Esophagus (tissue), 2 donors: Measurements from ENCODE around the gene KPNA4. TPM values are rescaled to one million over a fixed set of nuclear protein-coding genes. Genes with fewer than 3 reads are reported as not detected.
"Not testable (repeated sequence)": the region's sequence is repeated elsewhere in the genome, so short reads cannot be mapped to it uniquely, and the experiment has no call there.

ENCODE experiments used
- H3K27ac ChIP-seq, 2 donors: one replicate each; pipeline ENCODE4 v1.5.1; 2013; ENCODE audit warnings: low read depth in 2 of 2, mild to moderate bottlenecking in 2 of 2, inconsistent platforms in 1 of 2, low read length in 1 of 2, moderate library complexity in 1 of 2
- H3K27me3 ChIP-seq, 2 donors: one replicate each; pipeline ENCODE4 v1.6.1; 2013; ENCODE audit warnings: low read length in 2 of 2, control low read depth in 1 of 2, mild to moderate bottlenecking in 1 of 2; ENCODE audit not compliant: insufficient read depth in 2 of 2, control insufficient read depth in 1 of 2
- H3K36me3 ChIP-seq, 2 donors: one replicate each; pipeline ENCODE4 v1.6.1; 2013; ENCODE audit warnings: low read length in 1 of 2; ENCODE audit not compliant: control insufficient read depth in 2 of 2, insufficient read depth in 2 of 2
- H3K4me1 ChIP-seq, 2 donors: one replicate each; pipeline ENCODE4 v1.6.1; 2013; ENCODE audit warnings: low read length in 1 of 2; ENCODE audit not compliant: control insufficient read depth in 2 of 2, insufficient read depth in 2 of 2
- H3K4me3 ChIP-seq, 2 donors: one replicate each; pipeline ENCODE4 v1.5.1; 2013; ENCODE audit warnings: low read length in 2 of 2, mild to moderate bottlenecking in 2 of 2, low read depth in 1 of 2, moderate library complexity in 1 of 2
- H3K9me3 ChIP-seq, 2 donors: one replicate each; pipeline ENCODE4 v1.6.1; 2013; ENCODE audit warnings: mild to moderate bottlenecking in 2 of 2, low read depth in 1 of 2, low read length in 1 of 2, moderate library complexity in 1 of 2; ENCODE audit not compliant: control insufficient read depth in 2 of 2, insufficient read depth in 1 of 2
- WGBS, 2 donors: extraction: QIAGEN DNeasy Blood & Tissue Kit; methylation state at CpG; one replicate each; pipeline ENCODE4 v1.1.7; 2013; 5-methylcytosine and 5-hydroxymethylcytosine counted together
- polyA plus RNA-seq, 2 donors: library from polyadenylated mRNA; stranded (reverse); fragments of 200-250 nt; gene quantifications; one replicate each; pipeline ENCODE4 v1.2.3, GENCODE V29; 2013
- donor health status: healthy with polysubstance abuse.
- donor health status: Bipolar disorder and iron deficiency.

The KPNA4 gene
- polyA plus RNA-seq, 2 donors: 13.7 to 16.3 TPM

GRCh38 chr3:160537729-160538128 is 27.6 kb downstream of the KPNA4 start:
- Histone ChIP-seq H3K4me1 (no peaks in the 10 kb centered on the region), H3K27ac (no peak overlapping the region), H3K9me3 (no peaks in the 10 kb centered on the region), H3K27me3 (no peaks in the 10 kb centered on the region), H3K4me3 (no peak overlapping the region), H3K36me3 (no peaks in the 10 kb centered on the region)
- 69 to 84% methylated on average over 1 of the region's 1 CpG for WGBS, 2 donors

GRCh38 chr3:160532371-160532770 is 33.0 kb downstream of the KPNA4 start:
- no peaks in the 10 kb centered on the region for H3K4me1 ChIP-seq
- no peaks in the 10 kb centered on the region for H3K27me3 ChIP-seq
- H3K27ac ChIP-seq: no peak overlapping the region
- no peak overlapping the region for H3K4me3 ChIP-seq
- peaks cover 0 to 3% of the 10 kb centered on the region in 2 donors for H3K36me3 ChIP-seq
- no peaks in the 10 kb centered on the region for H3K9me3 ChIP-seq

GRCh38 chr3:160531311-160531710 is 34.1 kb downstream of the KPNA4 start:
- no peaks in the 10 kb centered on the region for H3K4me1 ChIP-seq
- H3K4me3 ChIP-seq: no peak overlapping the region
- peaks cover 3% of the 10 kb centered on the region in 2 donors for H3K36me3 ChIP-seq
- no peaks in the 10 kb centered on the region for H3K27me3 ChIP-seq
- H3K27ac ChIP-seq: no peak overlapping the region
- WGBS, 2 donors: 78 to 90% methylated on average over 1 of the region's 1 CpG
- no peaks in the 10 kb centered on the region for H3K9me3 ChIP-seq

DNA sequence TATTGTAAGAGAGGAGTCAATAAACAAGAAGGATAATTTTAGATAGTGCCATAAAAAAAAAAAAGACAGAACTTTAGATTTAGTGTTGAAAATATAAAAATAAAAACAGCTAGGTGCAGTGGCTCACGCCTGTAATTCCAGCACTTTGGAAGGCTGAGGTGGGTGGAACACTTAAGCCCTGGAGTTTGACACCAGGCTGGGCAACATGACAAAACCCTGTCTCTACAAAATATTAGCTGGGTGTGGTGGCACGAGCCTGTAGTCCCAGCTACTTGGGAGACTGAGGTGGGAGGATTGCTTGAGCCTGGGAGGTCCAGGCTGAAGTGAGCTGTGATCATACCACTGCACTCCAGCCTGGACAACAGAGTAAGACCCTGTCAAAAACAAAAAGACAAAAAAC is 49.0 kb downstream of the KPNA4 start:
- not testable (repeated sequence) for H3K4me1 ChIP-seq, H3K27ac ChIP-seq, H3K9me3 ChIP-seq, H3K4me3 ChIP-seq, H3K27me3 ChIP-seq
- WGBS, 2 donors: 69 to 72% methylated on average over 2 of the region's 2 CpGs
- peaks cover 0 to 13% of the 10 kb centered on the region in 2 donors for H3K36me3 ChIP-seq

GRCh38 chr3:160501325-160501724 is 64.0 kb downstream of the KPNA4 start:
- H3K9me3 ChIP-seq: no peaks in the 10 kb centered on the region
- no peaks in the 10 kb centered on the region for H3K4me1 ChIP-seq
- no peak overlapping the region for H3K4me3 ChIP-seq
- WGBS, 2 donors: 98 to 100% methylated on average over 3 of the region's 3 CpGs
- no peak overlapping the region for H3K27ac ChIP-seq
- peaks cover 0 to 9% of the 10 kb centered on the region in 2 donors for H3K36me3 ChIP-seq
- H3K27me3 ChIP-seq: no peaks in the 10 kb centered on the region

- Histone ChIP-seq H3K4me3 (no peak overlapping the region), H3K9me3 (no peaks in the 10 kb centered on the region), H3K36me3 (peaks cover 0 to 6% of the 10 kb centered on the region in 2 donors), H3K27ac (no peak overlapping the region), H3K27me3 (no peaks in the 10 kb centered on the region), H3K4me1 (no peaks in the 10 kb centered on the region)
- 97% methylated on average over 1 of the region's 1 CpG for WGBS, 2 donors
Observed at GRCh38 chr3:160498202-160498601, 67.2 kb downstream of the KPNA4 start.

DNA sequence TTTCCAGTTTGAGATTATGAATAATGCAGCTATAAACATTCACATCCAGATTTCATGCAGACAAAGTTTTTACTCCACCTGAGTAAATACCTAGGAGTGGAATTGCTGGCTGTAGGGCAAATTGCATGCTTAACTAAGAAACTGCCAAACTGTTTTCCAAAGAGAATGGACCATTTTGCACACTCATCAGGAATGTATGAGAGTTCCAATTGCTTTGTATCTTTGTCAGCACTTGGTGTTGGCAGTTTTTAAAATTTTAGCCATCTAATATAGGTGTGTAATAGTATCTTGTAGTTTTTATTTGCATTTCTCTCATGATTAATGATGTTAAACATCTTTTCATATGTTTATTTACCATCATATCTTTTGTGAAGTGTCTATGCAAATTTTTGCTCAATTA is 75.2 kb downstream of the KPNA4 start:
- H3K27ac ChIP-seq: no peak overlapping the region
- no peak overlapping the region for H3K4me3 ChIP-seq
- H3K36me3 ChIP-seq: no peaks in the 10 kb centered on the region
- H3K4me1 ChIP-seq: no peaks in the 10 kb centered on the region
- H3K27me3 ChIP-seq: no peaks in the 10 kb centered on the region
- no peaks in the 10 kb centered on the region for H3K9me3 ChIP-seq

DNA sequence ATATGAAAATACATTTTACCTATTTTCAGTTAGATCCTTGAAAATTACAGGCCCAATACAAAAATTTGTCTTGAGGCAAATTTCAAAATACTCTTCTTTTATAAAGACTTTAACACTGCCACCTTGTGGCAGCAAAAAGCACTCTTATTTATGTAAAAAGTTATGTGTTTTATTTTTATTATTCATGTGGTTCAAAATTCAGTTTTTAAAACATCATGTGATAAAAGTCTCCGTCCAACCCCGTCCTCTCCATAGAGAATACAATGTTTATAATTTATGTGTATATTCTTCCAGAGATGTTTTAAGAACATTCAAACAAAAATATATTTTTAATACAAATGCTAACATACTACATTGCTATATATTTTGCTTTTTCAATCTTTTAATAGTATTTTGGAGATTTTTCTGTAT is 78.9 kb downstream of the KPNA4 start:
- Histone ChIP-seq H3K4me3 (no peak overlapping the region), H3K36me3 (no peaks in the 10 kb centered on the region), H3K27ac (no peak overlapping the region), H3K4me1 (no peaks in the 10 kb centered on the region), H3K9me3 (no peaks in the 10 kb centered on the region), H3K27me3 (no peaks in the 10 kb centered on the region)
- WGBS, 2 donors: 6 to 10% methylated on average over 2 of the region's 2 CpGs

- no peak overlapping the region for H3K27ac ChIP-seq
- WGBS, 2 donors: 79 to 89% methylated on average over 3 of the region's 3 CpGs
- no peaks in the 10 kb centered on the region for H3K27me3 ChIP-seq
- H3K9me3 ChIP-seq: no peaks in the 10 kb centered on the region
- no peaks in the 10 kb centered on the region for H3K36me3 ChIP-seq
- H3K4me1 ChIP-seq: no peaks in the 10 kb centered on the region
- no peak overlapping the region for H3K4me3 ChIP-seq
Observed at GRCh38 chr3:160482796-160483195, 82.6 kb downstream of the KPNA4 start.

DNA sequence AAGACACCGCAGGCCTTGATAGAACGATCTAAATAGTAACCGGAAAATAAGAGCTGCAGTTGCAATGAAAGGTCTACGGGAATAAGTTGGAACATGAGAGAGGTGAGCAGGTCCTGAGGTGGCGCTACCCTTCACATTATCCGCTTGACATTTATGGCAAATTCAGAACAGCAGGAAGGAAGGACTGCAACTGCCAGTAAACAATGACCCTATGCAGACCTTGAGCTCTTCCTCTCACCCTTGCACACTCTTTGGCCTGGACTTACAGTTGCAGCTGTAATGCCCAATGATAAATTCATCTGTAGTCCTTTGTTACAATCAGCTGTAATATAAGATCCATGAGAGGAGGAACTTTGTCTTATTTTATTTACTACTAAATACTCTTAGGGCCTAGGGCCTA is 83.5 kb downstream of the KPNA4 start:
- Histone ChIP-seq H3K36me3 (no peaks in the 10 kb centered on the region), H3K27me3 (no peaks in the 10 kb centered on the region), H3K4me3 (no peak overlapping the region), H3K27ac (no peak overlapping the region), H3K9me3 (no peaks in the 10 kb centered on the region), H3K4me1 (no peaks in the 10 kb centered on the region)
- WGBS, 2 donors: 89 to 92% methylated on average over 6 of the region's 6 CpGs
